ENCODE measurements around the gene ZC3H7A. TPM values are rescaled to one million over a fixed set of nuclear protein-coding genes. Genes with fewer than 3 reads are reported as not detected.

Gene ZC3H7A
- total and polyA plus RNA-seq, 10 of the 15 experiments (the other 5 are each of a cell fraction or from before 2014, with no cell fraction given): 46.3 to 188 (median 68.6) TPM

GRCh38 chr16:11734025-11734652, 62.9 kb downstream of the ZC3H7A start (continued):
- TF ChIP-seq EP300 (IDR thresholded peaks at IDR 0.05; ENCODE audit: borderline replicate concordance in 1 of 2, control insufficient read depth in 1 of 2, low read depth in 2 of 2, low read length in 2 of 2) (peak; percentile 38 to 73; a peak in 2 of 4 replicates), MTA3 (IDR thresholded peaks at IDR 0.05; ENCODE audit: borderline replicate concordance, low read length) (peak; percentile 54; the same call in 1 of the 2 replicates), MTA2 (IDR thresholded peaks at IDR 0.05; ENCODE audit: low read depth) (0 out of 2 replicates have a peak, but pooled peaks have one; percentile 29)

DNA sequence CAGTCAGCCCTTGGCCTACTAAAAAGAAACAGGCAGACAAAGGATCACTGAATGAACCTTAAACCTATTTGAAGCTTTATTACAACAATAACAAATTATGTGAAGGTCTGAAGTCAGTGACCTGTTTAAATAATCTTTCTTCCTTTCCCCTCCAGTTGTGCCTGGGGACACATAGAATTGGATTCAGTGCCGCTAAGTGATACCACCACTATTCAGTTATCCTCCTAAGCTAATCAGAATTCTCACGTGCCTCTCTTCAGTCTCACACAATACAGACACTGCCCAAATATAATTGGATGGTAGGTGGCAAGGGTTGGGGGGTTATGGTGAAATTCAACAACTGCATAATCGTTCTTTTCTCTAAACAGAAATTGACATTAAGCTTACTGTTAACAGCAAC, 65.8 kb downstream of the ZC3H7A start:
- H3K9me3 ChIP-seq (replicated peaks; ENCODE audit: control insufficient read depth, insufficient read depth, low read length): no peaks in the 10 kb centered on the region
- H3K79me2 ChIP-seq (ENCODE audit: control insufficient read depth, insufficient read depth, low read length): peaks cover 86% of the 10 kb centered on the region
- H3K4me3 ChIP-seq: no peak overlapping the region
- ChIA-PET SMC1A (ENCODE audit: uncharacterized antibody, unreplicated experiment) (interaction anchor here (0.7 to 2.3 kb wide), 12 partner anchors 7 to 67 kb away, joined by 3 to 8 read pairs (median 4); no protein-coding TSS in a partner anchor), CTCF (interaction anchor here (0.6 to 1.6 kb wide), 4 partner anchors 12 to 81 kb away, joined by 3 to 7 read pairs (median 4); no protein-coding TSS in a partner anchor), RAD21 (ENCODE audit: unreplicated experiment) (interaction anchor here (1.9 kb wide), 1 partner anchor 68 kb away, joined by 4 read pairs; no protein-coding TSS in a partner anchor), POLR2A (interaction anchor here (1.3 to 1.6 kb wide), 2 partner anchors 12 to 66 kb away, joined by 4 read pairs; partner anchors contain the start of genes TXNDC11 and ZC3H7A)
- H3K4me2 ChIP-seq (ENCODE audit: control insufficient read depth, insufficient read depth): peak overlapping the region; percentile 1; the same call in 1 of the 2 replicates
- no TSS peak for BruUV-seq (replicated peaks)
- in situ Hi-C loops (cut with MboI) (no loop called here), intact Hi-C loops (cut with micrococcal nuclease; ENCODE audit: unreplicated experiment) (no loop called here)
- ATAC-seq: no peak
- DNase-seq (ENCODE audit: low read depth, low spot score): no peak
- no peaks in the 10 kb centered on the region; the same call in none of the 2 replicates for H4K20me1 ChIP-seq (ENCODE audit: control insufficient read depth, insufficient read depth)
- no peak for FAIRE-seq
- peak overlapping the region; percentile 25; the same call in 1 of the 2 replicates for H3K27ac ChIP-seq (ENCODE audit: control insufficient read depth, insufficient read depth)
- no peak overlapping the region for H3K9ac ChIP-seq (ENCODE audit: control insufficient read depth, insufficient read depth, low read length)
- no peaks in the 10 kb centered on the region for H3K27me3 ChIP-seq (replicated peaks in 1 of 2; ENCODE audit: control insufficient read depth in 2 of 2, insufficient read depth in 2 of 2, low read length in 1 of 2)
- peaks cover 59% of the 10 kb centered on the region for H3K4me1 ChIP-seq (ENCODE audit: control insufficient read depth, insufficient read depth, low read length)
- H3K36me3 ChIP-seq (ENCODE audit: control insufficient read depth in 2 of 2, insufficient read depth in 2 of 2, low read length in 1 of 2): peaks cover 11 to 58% of the 10 kb centered on the region in 2 experiments
- 97% methylated on average over 3 of the region's 3 CpGs for WGBS (ENCODE audit: insufficient coverage, insufficient replicate concordance, low lambda C conversion rate, missing lambda C conversion rate)
- no peak overlapping the region for H2AFZ ChIP-seq (ENCODE audit: control insufficient read depth, low read depth, low read length)
- no peak for TF ChIP-seq MTA3 (IDR thresholded peaks at IDR 0.05; ENCODE audit: borderline replicate concordance, low read length)
- TF ChIP-seq CUX1 (IDR thresholded peaks at IDR 0.05; ENCODE audit: insufficient replicate concordance, low read depth, low read length): no peak
- TF ChIP-seq YBX1 (IDR thresholded peaks at IDR 0.05): no peak
- no peak for TF ChIP-seq NR2C1 (IDR thresholded peaks at IDR 0.05)
- TF ChIP-seq, protein P1, sequence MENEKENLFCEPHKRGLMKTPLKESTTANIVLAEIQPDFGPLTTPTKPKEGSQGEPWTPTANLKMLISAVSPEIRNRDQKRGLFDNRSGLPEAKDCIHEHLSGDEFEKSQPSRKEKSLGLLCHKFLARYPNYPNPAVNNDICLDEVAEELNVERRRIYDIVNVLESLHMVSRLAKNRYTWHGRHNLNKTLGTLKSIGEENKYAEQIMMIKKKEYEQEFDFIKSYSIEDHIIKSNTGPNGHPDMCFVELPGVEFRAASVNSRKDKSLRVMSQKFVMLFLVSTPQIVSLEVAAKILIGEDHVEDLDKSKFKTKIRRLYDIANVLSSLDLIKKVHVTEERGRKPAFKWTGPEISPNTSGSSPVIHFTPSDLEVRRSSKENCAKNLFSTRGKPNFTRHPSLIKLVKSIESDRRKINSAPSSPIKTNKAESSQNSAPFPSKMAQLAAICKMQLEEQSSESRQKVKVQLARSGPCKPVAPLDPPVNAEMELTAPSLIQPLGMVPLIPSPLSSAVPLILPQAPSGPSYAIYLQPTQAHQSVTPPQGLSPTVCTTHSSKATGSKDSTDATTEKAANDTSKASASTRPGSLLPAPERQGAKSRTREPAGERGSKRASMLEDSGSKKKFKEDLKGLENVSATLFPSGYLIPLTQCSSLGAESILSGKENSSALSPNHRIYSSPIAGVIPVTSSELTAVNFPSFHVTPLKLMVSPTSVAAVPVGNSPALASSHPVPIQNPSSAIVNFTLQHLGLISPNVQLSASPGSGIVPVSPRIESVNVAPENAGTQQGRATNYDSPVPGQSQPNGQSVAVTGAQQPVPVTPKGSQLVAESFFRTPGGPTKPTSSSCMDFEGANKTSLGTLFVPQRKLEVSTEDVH (IDR thresholded peaks at IDR 0.05; ENCODE audit: low read depth, partially characterized antibody): no peak
- no peak for TF ChIP-seq RAD21 (IDR thresholded peaks at IDR 0.05; ENCODE audit: insufficient read depth, low read depth, low read length)
- no peak for TF ChIP-seq SMAD1 (IDR thresholded peaks at IDR 0.05; ENCODE audit: low read depth, partially characterized antibody)
- TF ChIP-seq ASH2L (IDR thresholded peaks at IDR 0.05; ENCODE audit: borderline replicate concordance, low read depth): no peak
